ENCODE measurements around the gene UTP14A.

Gene UTP14A

DNA sequence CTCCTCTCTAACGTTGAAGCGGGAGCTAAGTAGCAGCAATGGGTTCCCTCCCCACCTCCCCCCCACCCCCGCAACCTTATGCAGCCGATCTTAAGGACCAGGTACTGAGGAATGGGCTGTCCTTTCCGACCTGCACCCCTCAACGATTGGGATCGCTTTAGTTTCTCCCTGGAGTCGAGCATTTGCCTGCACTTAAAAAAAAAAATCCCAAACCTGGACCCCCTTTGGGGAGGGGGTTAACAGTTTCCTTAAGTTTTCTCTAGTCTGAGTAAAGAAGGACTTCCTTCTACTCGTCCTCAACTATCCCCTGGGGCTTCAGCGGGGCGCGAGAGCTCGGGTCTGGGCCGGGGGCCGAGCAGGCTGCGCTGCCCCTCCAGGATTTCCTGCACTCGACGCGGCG, 50.8 kb downstream of the UTP14A start:
- DNase-seq (ENCODE audit: low spot score in 2 of 2): no peak
- H3K4me3 ChIP-seq: peak overlapping the region; percentile 32
- no peaks in the 10 kb centered on the region for H3K36me3 ChIP-seq (replicated peaks)
- in situ Hi-C loops (cut with MboI; ENCODE audit: low sequenced_read_pairs): no loop called here
- H3K9me3 ChIP-seq: no peaks in the 10 kb centered on the region
- peaks cover 38% of the 10 kb centered on the region for H3K4me1 ChIP-seq
- H3K27me3 ChIP-seq (ENCODE audit: low read depth): no peaks in the 10 kb centered on the region

DNA sequence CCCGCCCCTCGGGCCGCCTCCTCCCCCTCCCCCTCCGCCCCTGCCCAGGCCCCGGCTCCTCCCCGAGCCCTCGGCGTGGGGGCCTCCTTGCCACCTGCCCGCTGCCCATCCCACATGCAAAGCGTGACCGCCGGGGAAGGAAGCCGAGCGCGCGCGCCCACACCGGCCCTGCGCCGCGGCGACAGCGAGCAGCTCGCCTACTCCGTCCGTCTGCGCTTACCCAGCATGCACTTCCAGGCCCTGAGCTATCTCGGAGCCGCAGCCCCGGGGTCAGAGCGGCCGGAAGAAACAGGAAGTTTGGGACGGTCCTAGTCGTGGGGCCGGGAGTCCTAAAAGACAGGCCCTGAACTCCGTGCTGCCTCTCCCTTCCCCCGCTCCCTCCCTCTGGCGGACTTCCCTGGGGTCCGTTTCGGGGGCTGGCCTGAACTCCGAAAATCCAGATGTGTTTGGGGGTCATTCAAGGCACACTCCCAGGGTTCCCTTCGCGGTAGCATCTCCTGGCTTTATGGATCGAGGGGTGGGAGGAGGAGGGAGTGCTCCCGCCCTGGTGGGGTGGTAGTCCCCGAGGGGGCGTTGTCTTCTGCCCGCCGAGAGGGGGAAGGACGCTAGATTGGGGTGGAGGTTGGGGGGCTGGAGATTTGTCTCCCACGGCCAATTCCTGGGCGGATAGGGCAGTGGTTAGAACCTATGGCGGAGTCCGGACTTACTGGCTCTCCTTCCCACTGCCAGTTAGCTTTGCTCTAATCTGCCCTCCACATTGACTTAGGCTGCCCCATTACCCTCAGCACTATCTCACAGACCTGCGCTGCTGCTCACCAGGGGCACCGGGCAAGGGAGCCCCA, 51.5 kb downstream of the UTP14A start:
- DNase-seq (ENCODE audit: low spot score in 2 of 2): peak; percentile 70 to 86
- in situ Hi-C loops (cut with MboI; ENCODE audit: low sequenced_read_pairs): no loop called here
- Histone ChIP-seq H3K4me1 (peaks cover 36% of the 10 kb centered on the region), H3K36me3 (replicated peaks) (no peaks in the 10 kb centered on the region), H3K4me3 (peak overlapping the region; percentile 32), H3K9me3 (no peaks in the 10 kb centered on the region), H3K27me3 (ENCODE audit: low read depth) (no peaks in the 10 kb centered on the region)

DNA sequence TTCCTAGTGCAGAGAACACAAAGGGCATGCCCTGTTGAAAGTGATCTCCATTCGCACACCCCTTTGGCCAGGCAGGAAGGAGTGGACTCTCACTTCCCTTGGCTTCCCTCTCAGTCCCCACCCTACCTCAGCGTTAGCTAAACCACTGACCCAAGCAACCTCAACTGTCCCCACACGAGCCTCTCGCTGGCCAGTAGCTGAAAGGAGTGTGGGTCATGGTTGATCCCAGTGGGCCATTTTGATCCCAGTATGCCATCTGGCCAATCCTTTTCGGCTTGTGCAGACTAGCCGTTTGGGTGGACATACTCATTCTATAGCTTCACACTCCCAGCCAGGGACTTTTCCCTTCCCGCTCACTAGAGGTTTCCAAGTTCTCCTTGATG, 52.1 kb downstream of the UTP14A start:
- Histone ChIP-seq H3K4me1 (peaks cover 34% of the 10 kb centered on the region), H3K9me3 (no peaks in the 10 kb centered on the region), H3K36me3 (replicated peaks) (no peaks in the 10 kb centered on the region), H3K4me3 (no peak overlapping the region), H3K27me3 (ENCODE audit: low read depth) (no peaks in the 10 kb centered on the region)
- in situ Hi-C loops (cut with MboI; ENCODE audit: low sequenced_read_pairs): no loop called here
- no peak for DNase-seq (ENCODE audit: low spot score in 2 of 2)

DNA sequence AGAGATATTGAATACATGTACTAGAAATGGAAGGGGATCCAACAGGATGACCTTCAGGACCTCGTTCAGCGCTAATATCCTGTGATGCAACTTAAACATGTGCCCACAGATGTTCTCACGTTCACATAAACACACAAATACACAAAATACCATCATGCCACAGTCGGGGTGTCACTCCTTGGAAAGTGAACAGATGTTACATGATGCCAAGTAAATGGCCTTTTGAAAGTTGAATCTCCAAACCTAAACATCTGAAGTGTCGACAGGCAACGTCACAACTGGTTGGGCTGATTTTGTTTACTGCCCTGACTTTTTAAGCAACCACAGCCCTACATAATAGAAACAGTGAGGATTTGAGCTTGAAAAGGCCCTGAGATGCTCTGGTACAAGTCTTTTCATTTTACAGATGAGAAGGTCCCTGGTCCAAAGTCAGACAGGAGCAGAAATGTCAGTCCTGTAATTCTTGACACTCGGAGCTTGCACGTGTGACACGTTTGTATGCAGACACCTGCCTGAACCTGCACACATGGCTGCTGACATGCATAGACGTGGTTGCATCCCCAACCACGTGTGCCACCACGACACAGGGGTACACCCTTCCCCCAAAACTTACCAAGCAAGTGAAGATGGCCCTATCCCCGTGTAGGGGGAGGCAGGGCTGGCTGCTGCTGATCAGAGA, 53.0 kb downstream of the UTP14A start:
- Histone ChIP-seq H3K4me1 (peaks cover 27% of the 10 kb centered on the region), H3K36me3 (replicated peaks) (no peaks in the 10 kb centered on the region), H3K27me3 (ENCODE audit: low read depth) (no peaks in the 10 kb centered on the region), H3K4me3 (no peak overlapping the region), H3K9me3 (no peaks in the 10 kb centered on the region)
- in situ Hi-C loops (cut with MboI; ENCODE audit: low sequenced_read_pairs): no loop called here
- no peak for DNase-seq (ENCODE audit: low spot score in 2 of 2)

DNA sequence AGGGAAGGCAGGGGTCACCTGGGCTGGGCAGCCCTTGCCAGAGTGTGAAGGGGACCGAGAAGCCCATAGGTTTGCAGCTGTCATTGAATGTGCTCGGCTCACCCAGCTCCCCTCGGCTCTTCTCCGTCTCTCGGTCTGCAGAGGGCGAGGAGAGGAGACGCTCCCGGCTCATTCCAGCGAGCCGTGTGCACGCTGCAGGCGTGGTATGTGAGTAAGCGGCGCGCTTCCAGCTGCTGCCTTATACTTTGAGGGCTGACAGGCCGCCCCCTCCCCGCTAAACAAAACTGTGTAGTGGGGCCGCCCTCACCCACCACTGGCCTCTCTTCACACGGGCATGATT, 53.5 kb downstream of the UTP14A start:
- in situ Hi-C loops (cut with MboI; ENCODE audit: low sequenced_read_pairs): no loop called here
- no peak for DNase-seq (ENCODE audit: low spot score in 2 of 2)
- no peak overlapping the region for H3K4me3 ChIP-seq
- H3K36me3 ChIP-seq (replicated peaks): no peaks in the 10 kb centered on the region
- H3K27me3 ChIP-seq (ENCODE audit: low read depth): no peaks in the 10 kb centered on the region
- no peaks in the 10 kb centered on the region for H3K9me3 ChIP-seq
- peaks cover 23% of the 10 kb centered on the region for H3K4me1 ChIP-seq

DNA sequence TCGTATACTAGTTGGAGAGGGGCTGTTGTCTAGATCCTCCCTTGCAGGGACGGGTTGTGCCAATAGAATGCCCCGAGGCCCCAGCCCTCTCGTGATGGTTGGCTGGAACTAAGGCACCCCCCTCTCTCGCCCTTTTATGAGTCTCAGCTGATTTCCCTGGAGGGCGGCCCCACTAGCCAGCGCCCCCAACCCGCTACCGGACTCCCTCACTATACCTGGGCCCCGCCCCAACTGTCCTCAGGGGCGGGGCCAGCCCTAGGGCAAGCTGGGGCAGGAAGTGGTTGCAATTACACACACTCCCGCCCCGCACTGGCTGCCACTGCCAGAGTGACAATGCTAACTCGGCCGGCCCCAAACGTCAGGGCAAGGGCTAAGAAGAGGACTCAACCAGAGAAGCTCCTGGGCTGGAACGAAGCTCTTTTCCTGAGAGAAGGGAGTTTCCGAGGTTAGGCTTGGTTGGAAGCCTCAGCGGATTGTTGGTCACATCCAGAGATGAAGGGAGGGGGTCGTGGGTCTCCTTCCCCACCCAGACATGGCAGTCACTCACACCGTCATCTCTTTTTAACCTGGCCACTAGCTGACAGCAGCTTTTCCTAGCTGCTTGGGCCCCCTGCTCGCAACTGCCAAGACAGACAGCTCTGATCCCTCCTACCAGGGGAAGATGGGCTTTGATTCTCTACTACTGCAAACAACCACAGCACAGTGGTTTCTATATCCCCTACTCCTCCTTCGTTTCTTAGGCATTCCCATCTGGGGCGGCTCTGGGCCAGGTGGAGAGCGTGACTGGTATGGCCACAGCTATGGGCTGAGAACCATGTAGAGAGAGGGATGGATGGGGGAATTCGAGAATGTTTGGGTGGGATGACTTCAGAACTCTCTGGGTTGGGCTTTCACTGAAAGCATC, 55.5 kb downstream of the UTP14A start:
- Histone ChIP-seq H3K27me3 (ENCODE audit: low read depth) (peaks cover 3% of the 10 kb centered on the region; the same call in 1 of the 2 replicates), H3K4me3 (peak overlapping the region; percentile 9), H3K4me1 (peaks cover 33% of the 10 kb centered on the region), H3K9me3 (no peaks in the 10 kb centered on the region), H3K36me3 (replicated peaks) (no peaks in the 10 kb centered on the region)
- DNase-seq (ENCODE audit: low spot score in 2 of 2): peak in 1 of 2 experiments; percentile 87
- in situ Hi-C loops (cut with MboI; ENCODE audit: low sequenced_read_pairs): no loop called here

DNA sequence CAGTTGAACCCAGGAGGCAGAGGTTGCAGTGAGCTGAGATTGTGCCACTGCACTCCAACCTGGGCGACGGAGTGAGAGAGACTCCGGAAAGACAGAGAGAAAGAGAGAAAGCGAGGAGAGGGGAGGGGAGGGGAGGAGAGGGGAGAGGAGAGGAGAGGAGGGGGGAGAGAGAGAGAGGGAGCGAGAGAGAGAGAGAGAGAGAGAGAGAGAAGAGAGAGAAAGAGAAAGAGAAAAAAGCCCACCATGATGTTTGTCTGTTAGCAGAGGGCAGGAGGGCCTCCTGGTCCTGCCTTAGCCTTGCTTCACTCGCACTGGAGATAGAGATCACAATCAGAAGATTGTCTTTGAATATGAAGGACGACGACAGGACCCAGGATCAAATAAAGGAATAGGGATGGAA, 57.8 kb downstream of the UTP14A start:
- Histone ChIP-seq H3K4me3 (no peak overlapping the region), H3K36me3 (replicated peaks) (no peaks in the 10 kb centered on the region), H3K9me3 (no peaks in the 10 kb centered on the region), H3K4me1 (peaks cover 23% of the 10 kb centered on the region), H3K27me3 (ENCODE audit: low read depth) (peaks cover 3% of the 10 kb centered on the region)
- no peak for DNase-seq (ENCODE audit: low spot score in 2 of 2)
- in situ Hi-C loops (cut with MboI; ENCODE audit: low sequenced_read_pairs): no loop called here

DNA sequence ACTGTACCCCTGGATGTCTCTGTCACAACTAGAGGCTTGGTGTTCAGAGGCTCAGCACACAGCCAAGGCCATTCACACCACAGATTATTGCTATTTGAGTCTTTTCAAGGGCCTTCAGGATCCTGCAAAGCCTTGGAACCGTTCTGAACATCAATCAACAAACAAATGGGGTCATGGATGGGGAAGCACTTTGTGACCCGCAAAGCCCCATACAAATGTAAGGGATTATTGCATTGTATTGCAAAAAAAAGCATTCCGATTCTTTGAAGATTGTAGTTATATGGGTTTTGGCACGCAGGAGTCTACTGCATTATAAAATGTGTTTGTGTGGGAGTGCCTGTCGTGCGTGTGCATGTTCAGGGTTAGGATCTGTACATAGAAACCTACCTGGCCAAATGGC, 59.2 kb downstream of the UTP14A start:
- peak; percentile 72 to 96 for DNase-seq (ENCODE audit: low spot score in 2 of 2)
- no peaks in the 10 kb centered on the region for H3K9me3 ChIP-seq
- no peaks in the 10 kb centered on the region for H3K36me3 ChIP-seq (replicated peaks)
- in situ Hi-C loops (cut with MboI; ENCODE audit: low sequenced_read_pairs): no loop called here
- peaks cover 23% of the 10 kb centered on the region for H3K4me1 ChIP-seq
- H3K4me3 ChIP-seq: no peak overlapping the region
- H3K27me3 ChIP-seq (ENCODE audit: low read depth): peaks cover 3% of the 10 kb centered on the region

DNA sequence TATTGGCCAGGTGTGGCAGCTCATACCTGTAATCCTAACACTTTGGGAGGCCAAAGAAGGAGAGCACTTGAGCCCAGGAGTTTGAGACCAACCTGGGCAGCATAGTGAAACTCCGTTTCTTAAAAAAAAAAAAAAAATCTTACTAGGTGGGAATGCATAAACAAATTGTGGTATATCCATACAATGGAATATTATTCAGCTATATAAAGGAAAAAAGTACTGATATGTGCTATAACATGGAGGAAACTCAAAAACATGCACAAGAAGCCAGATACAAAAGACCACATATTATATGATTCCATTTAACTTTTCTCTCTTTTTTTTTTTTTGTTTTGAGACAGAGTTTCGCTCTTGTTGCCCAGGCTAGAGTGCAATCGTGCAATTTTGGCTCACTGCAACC, 63.0 kb downstream of the UTP14A start:
- no peak overlapping the region for H3K4me3 ChIP-seq
- H3K9me3 ChIP-seq: no peaks in the 10 kb centered on the region
- peaks cover 3% of the 10 kb centered on the region for H3K27me3 ChIP-seq (ENCODE audit: low read depth)
- H3K4me1 ChIP-seq: peaks cover 22% of the 10 kb centered on the region
- in situ Hi-C loops (cut with MboI; ENCODE audit: low sequenced_read_pairs): no loop called here
- no peak for DNase-seq (ENCODE audit: low spot score in 2 of 2)
- no peaks in the 10 kb centered on the region for H3K36me3 ChIP-seq (replicated peaks)

DNA sequence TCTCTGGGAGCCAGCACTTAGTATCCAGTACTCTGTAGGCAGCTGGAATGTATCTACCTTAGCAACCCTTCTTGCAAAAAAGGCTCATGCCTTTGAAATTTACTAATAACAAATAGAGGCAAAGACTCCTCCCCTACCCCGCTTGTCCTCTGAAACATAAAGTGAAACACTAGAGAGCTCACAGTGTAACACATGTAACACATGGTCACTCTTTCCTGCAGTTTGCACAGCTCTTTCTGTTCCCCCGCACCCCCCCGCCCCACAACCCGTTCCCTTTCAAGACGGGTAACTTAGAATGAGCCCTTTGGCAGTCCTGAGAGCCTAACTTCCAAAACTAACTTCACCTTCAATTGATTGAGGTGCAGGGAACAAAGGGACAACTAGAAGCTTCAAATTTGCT, 70.5 kb downstream of the UTP14A start:
- in situ Hi-C loops (cut with MboI; ENCODE audit: low sequenced_read_pairs): no loop called here

More for the DNA sequence above, 70.5 kb downstream of the UTP14A start:
- H3K27me3 ChIP-seq (ENCODE audit: low read depth): no peaks in the 10 kb centered on the region
- H3K4me3 ChIP-seq: no peak overlapping the region
- DNase-seq (ENCODE audit: low spot score in 2 of 2): no peak
- H3K4me1 ChIP-seq: peaks cover 15% of the 10 kb centered on the region
- no peaks in the 10 kb centered on the region for H3K9me3 ChIP-seq
- no peaks in the 10 kb centered on the region for H3K36me3 ChIP-seq (replicated peaks)
